Left colon (tissue), 2 donors: ENCODE results near the gene RNH1. TPM values are rescaled to one million over a fixed set of nuclear protein-coding genes. Genes with fewer than 3 reads are reported as not detected.
A peak's percentile ranks its signal among the peaks of the same experiment; 100 is the strongest.
"Not testable (repeated sequence)": the region's sequence is repeated elsewhere in the genome, so short reads cannot be mapped to it uniquely, and the experiment has no call there.

ENCODE experiments used
- ATAC-seq: fragments of 200-7000 bp; cut with Tn5 transposase; one replicate; pipeline ENCODE4 v1.9.1; 2020; ENCODE audit warnings: mild to moderate bottlenecking, moderate library complexity
- DNase-seq, 2 donors: peaks; one replicate each; pipeline ENCODE4 v3.0.0-alpha.2; 2020
- intact Hi-C, 2 donors: fragments of 100-400 bp; cut with DNase I in 1 of 2; cut with micrococcal nuclease in 1 of 2; formaldehyde crosslinking; loops; one replicate each; pipeline versions ENCODE4 v1.11.2 to v1.14.0; 2022; cut with DNase I, micrococcal nuclease
- total RNA-seq, 2 donors: library from RNA; stranded (reverse); fragmentation: NEBNext Ultra II Directional; extraction: Animal tissue kit (Norgen Biotek cat#: 25700); gene quantifications; one replicate each; pipeline ENCODE4 v1.2.1, GENCODE V29; 2021
- donor health status: DM: no; HTN: no; CAD: no.
- donor health status: DM: yes; HTN: yes; CAD: no.

The RNH1 gene
- total RNA-seq, 2 donors from 2014 or later, result 104 to 124 TPM

GRCh38 chr11:529728-530411 lies 22.8 kb upstream of the RNH1 start:
- ATAC-seq, result no peak
- intact Hi-C loops, result no loop called here
- DNase-seq, result no peak

DNA sequence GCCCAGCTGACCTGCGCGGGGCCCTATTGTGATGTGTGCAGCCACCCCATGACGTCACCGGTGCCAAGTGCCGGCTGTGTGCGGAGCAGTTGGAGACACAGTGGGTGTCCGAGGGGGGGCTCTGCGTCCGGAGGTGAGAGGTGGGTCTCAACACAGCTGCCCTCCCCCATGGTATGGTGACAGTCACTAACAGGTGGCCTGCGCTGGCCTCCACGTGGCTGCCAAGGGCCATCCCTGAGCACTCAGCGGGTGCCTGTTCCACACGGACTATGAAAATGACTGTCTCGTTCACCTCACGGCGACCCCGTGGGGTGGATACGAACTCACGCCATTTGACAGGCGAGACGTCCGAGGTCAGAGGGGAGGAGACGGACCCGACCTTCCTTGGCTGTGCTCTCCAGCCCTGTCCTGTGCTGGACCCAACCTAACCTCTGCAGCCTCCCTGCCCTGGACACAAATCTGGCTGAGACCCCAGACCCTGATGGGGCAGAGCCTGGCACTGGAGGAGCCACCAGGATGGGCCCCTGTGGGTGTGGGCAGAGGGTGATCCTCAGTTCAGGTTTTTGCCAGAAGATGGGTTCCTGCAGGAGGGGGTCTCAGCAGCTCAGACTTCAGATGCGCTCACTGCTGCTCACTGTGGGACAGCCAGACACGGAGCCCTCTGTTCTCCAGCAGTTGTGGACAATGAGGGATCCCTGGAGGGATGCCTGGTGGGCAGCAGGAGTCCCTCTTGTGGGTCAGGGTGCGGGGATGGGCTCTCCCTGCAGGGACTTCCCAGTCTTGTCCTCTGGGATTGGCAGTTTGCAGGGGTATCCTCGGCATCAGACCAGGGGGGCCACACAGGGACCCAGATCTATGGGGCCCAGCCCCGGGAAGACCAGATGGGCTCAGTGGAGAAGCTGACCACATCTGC lies 22.0 kb upstream of the RNH1 start:
- DNase-seq, result no peak
- ATAC-seq, result no peak
- intact Hi-C loops, result no loop called here

- intact Hi-C loops, result no loop called here
- DNase-seq, result no peak
- no peak for ATAC-seq
Measured at GRCh38 chr11:528166-528814, 21.2 kb upstream of the RNH1 start.

- ATAC-seq, result no peak
- DNase-seq, result peak in 1 of 2 donors; percentile 5
- intact Hi-C loops, result no loop called here
Measured at GRCh38 chr11:526192-526591, 19.1 kb upstream of the RNH1 start.

DNA sequence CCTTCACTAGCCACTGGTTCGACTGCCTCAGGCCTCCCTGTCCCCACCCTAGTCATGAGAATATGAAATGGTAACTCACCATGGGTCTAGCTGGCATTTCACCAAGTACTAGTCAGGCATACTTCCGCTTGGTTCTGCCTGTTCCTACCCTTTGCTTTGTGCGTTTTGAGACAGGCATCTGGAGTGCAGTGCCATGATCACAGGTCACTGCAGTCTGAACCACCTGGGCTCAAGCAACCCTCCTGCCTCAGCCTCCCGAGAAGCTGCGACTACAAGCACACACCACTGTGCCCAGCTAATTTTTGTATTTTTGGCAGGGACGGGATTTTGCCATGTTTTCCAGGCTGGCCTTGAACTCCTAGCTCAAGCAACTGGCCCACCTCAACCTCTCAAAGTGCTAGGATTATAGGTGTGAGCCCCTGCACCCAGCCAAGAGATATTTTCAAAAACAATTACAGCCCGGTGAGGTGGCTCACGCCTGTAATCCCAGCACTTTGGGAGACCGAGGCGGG lies 14.2 kb upstream of the RNH1 start:
- intact Hi-C loops, result no loop called here
- DNase-seq (no peak), ATAC-seq (no peak)

- peak in 1 of 2 donors; percentile 8 for DNase-seq
- intact Hi-C loops, result no loop called here
- no peak for ATAC-seq
Measured at GRCh38 chr11:520428-521176, 13.6 kb upstream of the RNH1 start.

- intact Hi-C loops, result no loop called here
- peak; percentile 99 for ATAC-seq
- peak; percentile 92 to 96 for DNase-seq
Measured at GRCh38 chr11:518463-519202, 11.6 kb upstream of the RNH1 start.

GRCh38 chr11:516918-517685 lies 10.1 kb upstream of the RNH1 start:
- ATAC-seq, intact Hi-C loops, DNase-seq: not testable (repeated sequence)

DNA sequence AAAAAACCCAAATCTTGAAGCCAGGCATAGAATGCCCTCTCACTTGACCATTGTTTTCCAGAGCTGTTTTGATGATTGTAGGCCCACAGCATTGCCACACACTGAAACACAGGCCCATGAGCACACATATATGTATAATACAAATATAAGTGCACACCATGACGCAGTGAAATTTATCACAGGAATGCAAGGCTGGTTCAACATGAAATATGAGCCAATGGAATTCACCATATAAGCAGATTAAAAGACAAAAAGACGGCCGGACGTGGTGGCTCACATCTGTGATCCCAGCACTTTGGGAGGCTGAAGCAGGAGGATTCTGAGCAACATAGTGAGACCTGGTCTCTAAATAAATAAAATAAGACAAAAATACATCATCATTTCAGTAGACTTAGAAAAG lies 9.4 kb upstream of the RNH1 start:
- intact Hi-C loops, result no loop called here
- ATAC-seq, result no peak
- no peak for DNase-seq

- no peak for ATAC-seq
- no peak for DNase-seq
- intact Hi-C loops, result no loop called here
Measured at GRCh38 chr11:515131-515530, 8.1 kb upstream of the RNH1 start.

DNA sequence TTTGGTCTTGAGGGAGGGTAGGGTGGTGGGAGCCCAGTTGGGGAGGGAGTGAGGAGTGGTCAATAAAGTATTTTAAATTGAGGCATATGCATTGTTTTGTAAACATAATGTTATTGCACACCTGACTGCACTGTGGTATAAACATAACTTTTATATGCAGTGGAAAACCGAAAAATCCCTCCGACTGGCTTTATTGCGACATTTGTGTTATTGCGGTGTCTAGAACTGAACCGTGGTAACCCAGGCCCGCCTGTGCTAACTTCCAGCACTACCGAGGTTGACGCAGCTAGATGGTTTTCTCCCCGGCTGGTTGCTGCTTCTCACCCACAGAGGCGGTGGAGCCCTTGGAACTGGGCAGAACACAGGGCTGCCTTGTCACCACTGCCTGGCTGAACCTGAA lies 7.6 kb upstream of the RNH1 start:
- no peak for DNase-seq
- intact Hi-C loops, result no loop called here
- no peak for ATAC-seq

- DNase-seq (no peak), ATAC-seq (no peak)
- intact Hi-C loops, result no loop called here
Measured at GRCh38 chr11:512761-513595, 5.9 kb upstream of the RNH1 start.

GRCh38 chr11:508956-509355 lies 1.9 kb upstream of the RNH1 start:
- intact Hi-C loops, result no loop called here
- DNase-seq (no peak), ATAC-seq (no peak)

DNA sequence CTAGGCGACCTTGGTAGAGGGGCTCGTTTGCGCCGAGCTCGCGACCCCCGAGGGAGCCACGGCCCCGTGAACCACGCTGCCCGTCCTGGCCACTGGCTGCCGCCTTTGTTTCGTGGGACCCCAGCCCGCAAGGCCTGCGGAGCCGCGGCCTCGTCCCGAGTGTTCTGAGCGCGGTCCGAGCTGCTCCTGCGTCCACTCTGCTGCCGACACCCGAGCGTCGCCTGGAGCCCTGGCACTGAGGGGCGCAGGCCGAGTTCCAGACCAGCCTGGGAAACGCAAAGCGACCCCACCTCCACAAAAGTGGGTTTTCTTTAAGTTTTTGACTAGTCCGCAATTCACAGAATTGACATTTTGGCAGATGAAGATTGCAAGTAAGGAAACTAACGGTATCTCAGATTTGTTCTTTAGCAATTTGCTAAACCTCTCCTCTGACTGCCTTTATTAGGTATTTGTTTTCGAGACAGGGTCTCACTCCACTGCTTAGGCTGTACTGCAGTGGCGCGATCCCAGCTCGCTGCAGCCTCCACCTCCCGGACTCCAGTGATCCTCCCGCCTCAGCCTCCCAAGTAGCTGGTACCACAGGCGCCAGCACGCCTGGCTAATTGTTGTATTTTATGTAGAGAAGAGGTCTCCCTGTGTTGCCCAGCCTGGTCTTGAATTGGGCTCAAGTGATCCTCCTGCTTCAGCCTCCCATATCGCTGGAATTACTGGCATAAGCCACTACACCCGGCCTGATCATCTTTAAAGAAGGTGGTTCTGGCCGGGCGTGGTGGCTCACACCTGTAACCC lies 879 bp upstream of the RNH1 start:
- intact Hi-C loops, result no loop called here
- ATAC-seq (no peak), DNase-seq (no peak)

- intact Hi-C loops, result no loop called here
- DNase-seq (peak; percentile 98 to 99), ATAC-seq (peak; percentile 84)
Measured at GRCh38 chr11:506238-506994, 626 bp downstream of the RNH1 start.
